Suppressor macrophage treated with lipopolysaccharide for 1 hour (primary cell): ENCODE measurements around the gene CCDC40.

Source experiments
- DNase-seq, 3 donors: peaks; one replicate each; pipeline ENCODE4 v3.0.0-alpha.2; 2020 to 2022

The CCDC40 gene

GRCh38 chr17:80000981-80001775 is 35.3 kb upstream of the CCDC40 start:
- no peak for DNase-seq

- no peak for DNase-seq
Observed at GRCh38 chr17:80002070-80002641, 34.3 kb upstream of the CCDC40 start.

GRCh38 chr17:80002690-80003490 is 33.6 kb upstream of the CCDC40 start:
- DNase-seq, result no peak

GRCh38 chr17:80003969-80004368 is 32.5 kb upstream of the CCDC40 start:
- DNase-seq, result no peak

- DNase-seq, result peak; percentile 52 to 66 (median 64)
Observed at GRCh38 chr17:80005360-80006338, 30.8 kb upstream of the CCDC40 start.

GRCh38 chr17:80006339-80006720 is 30.1 kb upstream of the CCDC40 start:
- DNase-seq, result no peak

- no peak for DNase-seq
Observed at GRCh38 chr17:80006811-80007752, 29.4 kb upstream of the CCDC40 start.

GRCh38 chr17:80007939-80008338 is 28.5 kb upstream of the CCDC40 start:
- no peak for DNase-seq

- DNase-seq, result peak; percentile 76 to 89 (median 82)
Observed at GRCh38 chr17:80008383-80008840, 28.0 kb upstream of the CCDC40 start.

- no peak for DNase-seq
Observed at GRCh38 chr17:80008848-80009247, 27.6 kb upstream of the CCDC40 start.

GRCh38 chr17:80009391-80010282 is 26.8 kb upstream of the CCDC40 start:
- DNase-seq, result no peak

GRCh38 chr17:80010283-80010858 is 26.1 kb upstream of the CCDC40 start:
- no peak for DNase-seq

GRCh38 chr17:80011989-80012555 is 24.4 kb upstream of the CCDC40 start:
- peak in 2 of 3 donors; percentile 19 to 29 for DNase-seq

GRCh38 chr17:80012765-80013741 is 23.4 kb upstream of the CCDC40 start:
- no peak for DNase-seq

GRCh38 chr17:80017226-80018010 is 19.0 kb upstream of the CCDC40 start:
- DNase-seq, result no peak

GRCh38 chr17:80018917-80019651 is 17.4 kb upstream of the CCDC40 start:
- no peak for DNase-seq

- no peak for DNase-seq
Observed at GRCh38 chr17:80021600-80021999, 14.8 kb upstream of the CCDC40 start.
